ENCODE data around the gene DRD2.

GRCh38 chr11:113400631-113401230 is 74.5 kb downstream of the DRD2 start:
- TF ChIP-seq, protein P1, sequence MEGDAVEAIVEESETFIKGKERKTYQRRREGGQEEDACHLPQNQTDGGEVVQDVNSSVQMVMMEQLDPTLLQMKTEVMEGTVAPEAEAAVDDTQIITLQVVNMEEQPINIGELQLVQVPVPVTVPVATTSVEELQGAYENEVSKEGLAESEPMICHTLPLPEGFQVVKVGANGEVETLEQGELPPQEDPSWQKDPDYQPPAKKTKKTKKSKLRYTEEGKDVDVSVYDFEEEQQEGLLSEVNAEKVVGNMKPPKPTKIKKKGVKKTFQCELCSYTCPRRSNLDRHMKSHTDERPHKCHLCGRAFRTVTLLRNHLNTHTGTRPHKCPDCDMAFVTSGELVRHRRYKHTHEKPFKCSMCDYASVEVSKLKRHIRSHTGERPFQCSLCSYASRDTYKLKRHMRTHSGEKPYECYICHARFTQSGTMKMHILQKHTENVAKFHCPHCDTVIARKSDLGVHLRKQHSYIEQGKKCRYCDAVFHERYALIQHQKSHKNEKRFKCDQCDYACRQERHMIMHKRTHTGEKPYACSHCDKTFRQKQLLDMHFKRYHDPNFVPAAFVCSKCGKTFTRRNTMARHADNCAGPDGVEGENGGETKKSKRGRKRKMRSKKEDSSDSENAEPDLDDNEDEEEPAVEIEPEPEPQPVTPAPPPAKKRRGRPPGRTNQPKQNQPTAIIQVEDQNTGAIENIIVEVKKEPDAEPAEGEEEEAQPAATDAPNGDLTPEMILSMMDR (IDR thresholded peaks at IDR 0.05) = no peak
- TF ChIP-seq POLR2A (IDR thresholded peaks at IDR 0.05) = no peak

All from body of pancreas (tissue), 4 donors.